Measurements from ENCODE around the gene BMPR1A. TPM values are rescaled to one million over a fixed set of nuclear protein-coding genes. Genes with fewer than 3 reads are reported as not detected.

Gene BMPR1A
- total RNA-seq, 1 experiment from 2014 or later = 104 TPM

GRCh38 chr10:86857128-86857721 is 100.8 kb downstream of the BMPR1A start (continued):
- TF ChIP-seq NFATC4 (CRISPR knock-in tag; IDR thresholded peaks at IDR 0.05) (no peak), JAZF1 (CRISPR knock-in tag; IDR thresholded peaks at IDR 0.05) (no peak), NR1H2 (CRISPR knock-in tag; IDR thresholded peaks at IDR 0.05) (no peak), MAX (CRISPR knock-in tag; IDR thresholded peaks at IDR 0.05) (peak; percentile 70), MLX (CRISPR knock-in tag; IDR thresholded peaks at IDR 0.05) (no peak), ZMAT4 (CRISPR knock-in tag; IDR thresholded peaks at IDR 0.05) (no peak), ZNF671 (CRISPR knock-in tag; IDR thresholded peaks at IDR 0.05) (no peak), TEAD1 (CRISPR knock-in tag; IDR thresholded peaks at IDR 0.05) (peak; percentile 90), ATF2 (CRISPR knock-in tag; IDR thresholded peaks at IDR 0.05; ENCODE audit: borderline replicate concordance, low read depth) (no peak), IRF1 (CRISPR knock-in tag; IDR thresholded peaks at IDR 0.05) (no peak), USF2 (CRISPR knock-in tag; IDR thresholded peaks at IDR 0.05) (peak; percentile 25; the same call in 1 of the 2 replicates), ZNF263 (CRISPR knock-in tag; IDR thresholded peaks at IDR 0.05; ENCODE audit: low read depth) (no peak), SMAD3 (CRISPR knock-in tag; IDR thresholded peaks at IDR 0.05; ENCODE audit: borderline replicate concordance) (no peak), ZNF532 (CRISPR knock-in tag; IDR thresholded peaks at IDR 0.05; ENCODE audit: borderline replicate concordance) (no peak)

- no peaks in the 10 kb centered on the region for H3K9me3 Mint-ChIP-seq
- no peak overlapping the region for H3K4me3 Mint-ChIP-seq
- H3K36me3 Mint-ChIP-seq = peaks cover 29% of the 10 kb centered on the region
- ATAC-seq (no peak), DNase-seq (ENCODE audit: low spot score) (no peak)
- TF ChIP-seq GRHL2 (CRISPR knock-in tag; IDR thresholded peaks at IDR 0.05; ENCODE audit: insufficient replicate concordance, severe bottlenecking) = no peak
- no peak for TF ChIP-seq MXD4 (CRISPR knock-in tag; IDR thresholded peaks at IDR 0.05; ENCODE audit: borderline replicate concordance)
- no peak for TF ChIP-seq TCF7 (CRISPR knock-in tag; IDR thresholded peaks at IDR 0.05; ENCODE audit: low read depth)
- no peak for TF ChIP-seq CTCF (IDR thresholded peaks at IDR 0.05)
- TF ChIP-seq ZNF138 (CRISPR knock-in tag; conservative IDR thresholded peaks at IDR 0.05) = no peak
- TF ChIP-seq ZNF671 (CRISPR knock-in tag; IDR thresholded peaks at IDR 0.05) = no peak
- TF ChIP-seq NR3C1 (CRISPR knock-in tag; conservative IDR thresholded peaks at IDR 0.05; ENCODE audit: low read depth) = no peak
- no peak for TF ChIP-seq ZNF512 (CRISPR knock-in tag; IDR thresholded peaks at IDR 0.05; ENCODE audit: borderline replicate concordance)
- ChIA-PET POLR2A (no interaction called here), CTCF (interaction anchor here (1.1 kb wide), 1 partner anchor 41 kb away, joined by 3 read pairs; no protein-coding TSS in a partner anchor)
- peaks cover 75% of the 10 kb centered on the region for H3K4me1 Mint-ChIP-seq
- H3K27ac Mint-ChIP-seq = peak overlapping the region; percentile 61
- no peaks in the 10 kb centered on the region for H3K27me3 Mint-ChIP-seq (ENCODE audit: low read depth)
Measured at GRCh38 chr10:86858011-86858410, 101.6 kb downstream of the BMPR1A start.
